Measurements from ENCODE around the gene LIM2. TPM values are rescaled to one million over a fixed set of nuclear protein-coding genes. Genes with fewer than 3 reads are reported as not detected.
"Not testable (repeated sequence)": the region's sequence is repeated elsewhere in the genome, so short reads cannot be mapped to it uniquely, and the experiment has no call there.

LIM2 gene
- total RNA-seq, 1 experiment from 2014 or later, result not detected

DNA sequence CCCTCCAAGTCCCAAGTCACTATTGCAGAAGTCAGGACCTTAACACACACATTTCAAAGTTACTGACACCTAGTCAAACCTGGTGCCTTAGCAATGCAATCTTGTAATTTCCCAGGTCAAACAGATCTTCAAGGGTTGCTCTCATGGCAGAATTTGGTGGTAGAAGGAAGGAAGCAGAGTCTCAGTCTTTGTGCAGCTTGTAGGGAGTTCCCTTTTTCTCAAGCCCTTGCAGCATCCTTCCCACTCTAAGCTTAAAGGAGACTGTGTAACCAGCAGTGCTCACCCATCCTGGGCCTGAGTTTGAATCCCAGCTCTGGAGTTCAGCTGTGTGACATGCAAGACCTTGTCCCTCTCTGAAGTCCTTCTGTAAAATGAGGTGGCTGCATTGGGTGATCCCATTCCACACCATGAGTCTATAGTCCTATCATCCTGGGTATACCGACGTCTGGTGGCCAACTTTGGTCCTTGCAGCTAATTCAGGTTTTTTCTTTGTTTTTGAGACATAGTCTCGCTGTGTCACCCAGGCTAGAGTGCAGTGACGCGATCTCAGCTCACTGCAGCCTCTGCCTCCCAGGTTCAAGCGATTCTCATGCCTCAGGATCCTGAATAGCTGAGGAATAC lies 19.8 kb upstream of the LIM2 start:
- H3K4me3 ChIP-seq (ENCODE audit: low read length), result peak overlapping the region; percentile 35; the same call in 1 of the 2 replicates
- H4K20me1 ChIP-seq (ENCODE audit: insufficient read depth, low read depth, low read length), result no peaks in the 10 kb centered on the region
- no peaks in the 10 kb centered on the region for H3K9me2 ChIP-seq (replicated peaks; ENCODE audit: insufficient read depth, low read length)
- H3K4me1 ChIP-seq (ENCODE audit: low read length), result peaks cover 54% of the 10 kb centered on the region
- peak overlapping the region; percentile 96 for H3K27ac ChIP-seq (ENCODE audit: low read length)
- H3K36me3 ChIP-seq (ENCODE audit: insufficient read depth, low read length), result peaks cover 24% of the 10 kb centered on the region
- DNase-seq, result peak; percentile 97
- no peak overlapping the region for H2AFZ ChIP-seq (ENCODE audit: low read length)
- peak overlapping the region; percentile 74 for H3K4me2 ChIP-seq (ENCODE audit: low read depth, low read length, poor library complexity, severe bottlenecking)
- H3K9me3 ChIP-seq (ENCODE audit: low read length), result peaks cover 16% of the 10 kb centered on the region; the same call in 1 of the 2 replicates
- no peaks in the 10 kb centered on the region for H3K27me3 ChIP-seq (ENCODE audit: low read length)
- H3K79me2 ChIP-seq (ENCODE audit: low read length), result no peaks in the 10 kb centered on the region
- H3K9ac ChIP-seq (ENCODE audit: low read length), result peak overlapping the region; percentile 62

GRCh38 chr19:51402117-51402516 lies 14.3 kb upstream of the LIM2 start:
- Histone ChIP-seq H3K79me2 (ENCODE audit: low read length) (0 out of 2 replicates have a peak, but pooled peaks cover 2% of the 10 kb centered on the region), H3K4me1 (ENCODE audit: low read length) (peaks cover 21% of the 10 kb centered on the region), H3K4me3 (ENCODE audit: low read length) (no peak overlapping the region), H3K4me2 (ENCODE audit: low read depth, low read length, poor library complexity, severe bottlenecking) (no peak overlapping the region), H4K20me1 (ENCODE audit: insufficient read depth, low read depth, low read length) (no peaks in the 10 kb centered on the region), H3K27me3 (ENCODE audit: low read length) (no peaks in the 10 kb centered on the region), H3K9ac (ENCODE audit: low read length) (no peak overlapping the region), H2AFZ (ENCODE audit: low read length) (no peak overlapping the region), H3K27ac (ENCODE audit: low read length) (no peak overlapping the region), H3K9me2 (replicated peaks; ENCODE audit: insufficient read depth, low read length) (no peaks in the 10 kb centered on the region), H3K36me3 (ENCODE audit: insufficient read depth, low read length) (peaks cover 20% of the 10 kb centered on the region), H3K9me3 (ENCODE audit: low read length) (peaks cover 27% of the 10 kb centered on the region)
- DNase-seq, result no peak

- Histone ChIP-seq H3K9me3 (ENCODE audit: low read length) (peaks cover 18% of the 10 kb centered on the region), H3K4me1 (ENCODE audit: low read length) (peaks cover 33% of the 10 kb centered on the region)
- not testable (repeated sequence) for H3K9me2 ChIP-seq (replicated peaks; ENCODE audit: insufficient read depth, low read length); H3K4me2 ChIP-seq (ENCODE audit: low read depth, low read length, poor library complexity, severe bottlenecking); H3K9ac ChIP-seq (ENCODE audit: low read length); H4K20me1 ChIP-seq (ENCODE audit: insufficient read depth, low read depth, low read length); H3K79me2 ChIP-seq (ENCODE audit: low read length); H2AFZ ChIP-seq (ENCODE audit: low read length); H3K27ac ChIP-seq (ENCODE audit: low read length); H3K36me3 ChIP-seq (ENCODE audit: insufficient read depth, low read length); DNase-seq; H3K4me3 ChIP-seq (ENCODE audit: low read length); H3K27me3 ChIP-seq (ENCODE audit: low read length)
Observed at GRCh38 chr19:51399936-51400335, 12.2 kb upstream of the LIM2 start.

DNA sequence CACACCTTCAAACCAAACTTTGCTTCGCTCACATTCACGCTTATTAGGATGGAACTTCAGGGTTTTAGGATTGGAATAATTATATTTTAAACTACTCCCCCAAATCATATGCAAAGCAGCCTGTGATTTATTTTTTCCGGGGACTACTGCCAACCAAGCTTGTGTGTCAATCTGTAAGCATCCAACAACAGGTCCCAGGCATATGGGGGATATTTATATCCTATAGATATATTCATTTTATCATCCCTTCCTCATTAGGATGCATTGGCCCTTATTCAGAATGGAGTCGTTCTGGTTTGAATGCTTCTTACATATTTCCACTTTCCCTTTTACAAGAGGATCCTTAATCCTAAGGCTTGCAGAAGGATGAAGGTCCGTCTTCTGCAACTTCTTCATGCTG lies 11.5 kb upstream of the LIM2 start:
- Histone ChIP-seq H3K4me3 (ENCODE audit: low read length) (no peak overlapping the region), H2AFZ (ENCODE audit: low read length) (no peak overlapping the region), H3K4me2 (ENCODE audit: low read depth, low read length, poor library complexity, severe bottlenecking) (no peak overlapping the region), H4K20me1 (ENCODE audit: insufficient read depth, low read depth, low read length) (no peaks in the 10 kb centered on the region), H3K27ac (ENCODE audit: low read length) (no peak overlapping the region), H3K9ac (ENCODE audit: low read length) (no peak overlapping the region), H3K4me1 (ENCODE audit: low read length) (peaks cover 38% of the 10 kb centered on the region), H3K9me3 (ENCODE audit: low read length) (peaks cover 18% of the 10 kb centered on the region), H3K79me2 (ENCODE audit: low read length) (0 out of 2 replicates have a peak, but pooled peaks cover 7% of the 10 kb centered on the region), H3K27me3 (ENCODE audit: low read length) (no peaks in the 10 kb centered on the region), H3K9me2 (replicated peaks; ENCODE audit: insufficient read depth, low read length) (no peaks in the 10 kb centered on the region), H3K36me3 (ENCODE audit: insufficient read depth, low read length) (peaks cover 9% of the 10 kb centered on the region; the same call in 1 of the 2 replicates)
- DNase-seq, result no peak

DNA sequence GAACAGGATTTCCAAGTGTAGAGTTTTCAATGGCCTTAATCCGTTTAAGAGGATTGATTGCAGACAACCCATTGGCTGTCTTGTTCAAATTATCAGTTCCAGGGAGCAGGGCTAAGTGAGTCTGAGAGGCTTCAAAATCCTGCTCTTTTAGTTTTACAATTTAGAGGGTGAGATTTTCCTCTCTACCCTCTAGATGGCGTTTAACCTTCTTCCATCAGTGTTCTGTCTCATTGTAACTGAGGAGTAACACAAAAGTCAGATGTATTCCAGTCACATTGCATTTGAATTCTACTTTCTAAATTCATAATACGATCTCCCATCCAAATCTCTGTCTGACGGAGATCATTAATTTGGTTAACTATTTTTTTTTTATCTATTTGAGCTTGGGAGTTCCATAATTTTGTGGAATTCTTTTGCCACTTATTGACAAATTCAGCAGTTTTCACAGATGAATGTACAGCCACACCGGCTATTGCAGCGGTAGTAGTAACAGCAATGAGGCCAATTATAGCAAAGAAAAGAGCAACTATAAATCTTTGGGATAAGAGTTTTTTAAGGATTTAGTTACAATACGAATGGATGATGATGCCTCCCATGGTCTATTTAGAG lies 10.4 kb upstream of the LIM2 start:
- DNase-seq, result peak; percentile 92

GRCh38 chr19:51397453-51397852 lies 9.7 kb upstream of the LIM2 start:
- H3K4me3 ChIP-seq (ENCODE audit: low read length); H3K79me2 ChIP-seq (ENCODE audit: low read length); H3K9me2 ChIP-seq (replicated peaks; ENCODE audit: insufficient read depth, low read length); DNase-seq; H3K9me3 ChIP-seq (ENCODE audit: low read length); H3K4me2 ChIP-seq (ENCODE audit: low read depth, low read length, poor library complexity, severe bottlenecking); H3K27me3 ChIP-seq (ENCODE audit: low read length); H4K20me1 ChIP-seq (ENCODE audit: insufficient read depth, low read depth, low read length); H3K36me3 ChIP-seq (ENCODE audit: insufficient read depth, low read length); H2AFZ ChIP-seq (ENCODE audit: low read length); H3K9ac ChIP-seq (ENCODE audit: low read length): not testable (repeated sequence)
- peak overlapping the region; percentile 96; the same call in 1 of the 2 replicates for H3K27ac ChIP-seq (ENCODE audit: low read length)
- H3K4me1 ChIP-seq (ENCODE audit: low read length), result peaks cover 47% of the 10 kb centered on the region

More for the DNA sequence above, 10.4 kb upstream of the LIM2 start:
- no peak overlapping the region for H3K4me3 ChIP-seq (ENCODE audit: low read length)
- no peaks in the 10 kb centered on the region for H4K20me1 ChIP-seq (ENCODE audit: insufficient read depth, low read depth, low read length)
- no peaks in the 10 kb centered on the region for H3K27me3 ChIP-seq (ENCODE audit: low read length)
- H3K9me2 ChIP-seq (replicated peaks; ENCODE audit: insufficient read depth, low read length), result no peaks in the 10 kb centered on the region
- H3K4me2 ChIP-seq (ENCODE audit: low read depth, low read length, poor library complexity, severe bottlenecking), result peak overlapping the region; percentile 43
- H3K9ac ChIP-seq (ENCODE audit: low read length), result peak overlapping the region; percentile 30
- peaks cover 43% of the 10 kb centered on the region for H3K4me1 ChIP-seq (ENCODE audit: low read length)
- H2AFZ ChIP-seq (ENCODE audit: low read length), result no peak overlapping the region
- H3K9me3 ChIP-seq (ENCODE audit: low read length), result peaks cover 15% of the 10 kb centered on the region
- peaks cover 4% of the 10 kb centered on the region; the same call in 1 of the 2 replicates for H3K36me3 ChIP-seq (ENCODE audit: insufficient read depth, low read length)
- 0 out of 2 replicates have a peak, but pooled peaks cover 7% of the 10 kb centered on the region for H3K79me2 ChIP-seq (ENCODE audit: low read length)
- H3K27ac ChIP-seq (ENCODE audit: low read length), result peak overlapping the region; percentile 51

DNA sequence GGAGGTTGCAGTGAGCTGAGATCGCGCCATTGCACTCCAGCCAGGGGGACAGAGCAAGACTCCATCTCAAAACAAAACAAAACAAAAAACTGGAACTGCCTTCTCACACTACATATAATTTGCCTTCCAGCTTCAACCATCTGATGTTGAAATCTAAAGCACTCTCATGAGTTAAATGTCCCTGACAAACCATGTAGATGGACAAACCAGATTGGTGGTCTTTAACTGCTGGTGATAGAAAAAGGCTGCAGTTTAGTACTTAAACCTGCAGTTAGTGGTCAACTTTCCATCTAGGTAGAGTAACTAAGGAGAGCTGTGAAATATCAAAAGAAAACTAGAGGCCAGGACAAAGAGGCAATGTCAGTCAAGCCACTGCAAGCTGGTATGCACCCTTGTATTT lies 8.4 kb upstream of the LIM2 start:
- Histone ChIP-seq H3K9me3 (ENCODE audit: low read length) (no peaks in the 10 kb centered on the region), H3K9ac (ENCODE audit: low read length) (peak overlapping the region; percentile 91), H3K79me2 (ENCODE audit: low read length) (0 out of 2 replicates have a peak, but pooled peaks cover 7% of the 10 kb centered on the region), H3K27ac (ENCODE audit: low read length) (peak overlapping the region; percentile 96), H3K27me3 (ENCODE audit: low read length) (no peaks in the 10 kb centered on the region), H3K4me1 (ENCODE audit: low read length) (peaks cover 47% of the 10 kb centered on the region), H3K9me2 (replicated peaks; ENCODE audit: insufficient read depth, low read length) (no peaks in the 10 kb centered on the region), H3K4me2 (ENCODE audit: low read depth, low read length, poor library complexity, severe bottlenecking) (peak overlapping the region; percentile 91), H2AFZ (ENCODE audit: low read length) (no peak overlapping the region), H3K36me3 (ENCODE audit: insufficient read depth, low read length) (no peaks in the 10 kb centered on the region), H3K4me3 (ENCODE audit: low read length) (peak overlapping the region; percentile 79), H4K20me1 (ENCODE audit: insufficient read depth, low read depth, low read length) (no peaks in the 10 kb centered on the region)
- DNase-seq, result peak; percentile 61

DNA sequence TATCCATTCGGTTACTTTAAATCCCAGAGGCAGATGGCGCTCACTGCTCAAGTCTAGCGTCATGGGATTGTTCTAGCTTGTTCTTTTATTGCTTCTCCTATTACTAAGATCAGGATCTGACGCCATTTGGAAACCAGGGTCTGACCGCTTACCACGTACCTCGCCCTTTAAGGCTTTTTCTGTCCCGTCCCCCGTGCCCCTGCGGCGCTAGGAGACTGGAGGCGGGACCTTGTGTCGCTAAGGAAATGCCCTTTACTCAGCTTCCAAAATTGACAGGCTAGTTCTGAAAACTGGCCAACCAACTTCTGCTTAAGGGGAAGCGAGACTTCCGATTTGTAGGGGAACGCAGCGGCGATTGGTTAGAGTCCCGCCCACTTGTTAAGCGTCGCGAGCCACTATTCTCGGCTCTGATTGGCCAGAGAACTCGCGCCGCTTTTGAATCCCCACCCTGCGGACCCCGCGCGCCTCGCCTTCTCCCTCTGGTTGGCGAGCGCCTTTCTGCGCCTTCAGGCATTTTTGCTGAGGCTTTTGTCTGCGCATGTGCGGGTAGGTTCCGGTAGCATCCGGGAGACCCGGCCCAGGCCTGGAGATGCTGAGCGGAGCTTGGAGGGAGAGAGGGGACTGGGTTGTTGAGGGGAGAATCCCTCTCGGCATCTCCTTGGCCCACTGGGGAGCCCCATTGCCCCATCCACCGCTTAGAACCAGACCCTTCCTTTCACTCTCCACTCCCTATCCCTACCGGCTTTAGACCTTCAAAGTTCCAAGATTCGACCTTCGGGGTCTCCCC lies 6.5 kb upstream of the LIM2 start:
- peak overlapping the region; percentile 29; the same call in 1 of the 2 replicates for H2AFZ ChIP-seq (ENCODE audit: low read length)
- H3K9me3 ChIP-seq (ENCODE audit: low read length), result no peaks in the 10 kb centered on the region
- H3K9ac ChIP-seq (ENCODE audit: low read length), result peak overlapping the region; percentile 91
- no peaks in the 10 kb centered on the region for H4K20me1 ChIP-seq (ENCODE audit: insufficient read depth, low read depth, low read length)
- H3K9me2 ChIP-seq (replicated peaks; ENCODE audit: insufficient read depth, low read length), result no peaks in the 10 kb centered on the region
- H3K27me3 ChIP-seq (ENCODE audit: low read length), result no peaks in the 10 kb centered on the region
- peaks cover 47% of the 10 kb centered on the region for H3K4me1 ChIP-seq (ENCODE audit: low read length)
- H3K36me3 ChIP-seq (ENCODE audit: insufficient read depth, low read length), result no peaks in the 10 kb centered on the region
- peak; percentile 100 for DNase-seq
- H3K4me3 ChIP-seq (ENCODE audit: low read length), result peak overlapping the region; percentile 79
- H3K27ac ChIP-seq (ENCODE audit: low read length), result peak overlapping the region; percentile 96
- H3K79me2 ChIP-seq (ENCODE audit: low read length), result 0 out of 2 replicates have a peak, but pooled peaks cover 7% of the 10 kb centered on the region
- H3K4me2 ChIP-seq (ENCODE audit: low read depth, low read length, poor library complexity, severe bottlenecking), result peak overlapping the region; percentile 91

Measured in Karpas-422 (cell line).